Bronchial epithelial cell (primary cell): ENCODE data around the gene COL6A3. TPM values are rescaled to one million over a fixed set of nuclear protein-coding genes. Genes with fewer than 3 reads are reported as not detected.

Source experiments
- DNase-seq: peaks from one replicate; pipeline ENCODE4 v3.0.0-alpha.2; 2010; ENCODE audit warnings: low read depth
- FAIRE-seq: peaks from 2 replicates; lab custom pipeline; 2011; peaks lifted over from hg19 to GRCh38; lab: Jason Lieb, UNC
- H3K27me3 ChIP-seq: 2 replicates; pipeline ENCODE4 v1.5.1; 2011; ENCODE audit warnings: low read length; ENCODE audit not compliant: control insufficient read depth, insufficient read depth
- H3K36me3 ChIP-seq: 2 replicates; pipeline ENCODE4 v1.5.1; 2011; ENCODE audit warnings: low read length; ENCODE audit not compliant: control insufficient read depth, insufficient read depth
- H3K4me3 ChIP-seq: 2 replicates; pipeline ENCODE4 v1.5.1; 2011; ENCODE audit warnings: mild to moderate bottlenecking, low read depth, low read length, control low read depth
- CTCF ChIP-seq: IDR thresholded peaks from 2 replicates; pipeline ENCODE4 v1.5.1; 2011; ENCODE audit warnings: mild to moderate bottlenecking, moderate library complexity, low read length, control low read depth, inconsistent platforms; ENCODE audit not compliant: insufficient read depth, severe bottlenecking
- total RNA-seq: library from RNA; depleted of rRNA; stranded (reverse); fragments of >200 nt; gene quantifications from 2 replicates; pipeline ENCODE4 v1.2.1, GENCODE V29; 2014

The COL6A3 gene
- total RNA-seq, 1 donor from 2014 or later: 16.6 TPM

- DNase-seq (no peak), FAIRE-seq (no peak)
- no peak overlapping the region for H3K4me3 ChIP-seq
- H3K27me3 ChIP-seq: no peaks in the 10 kb centered on the region
- TF ChIP-seq CTCF: no peak
- no peaks in the 10 kb centered on the region for H3K36me3 ChIP-seq
Observed at GRCh38 chr2:237309011-237309410, 105.0 kb downstream of the COL6A3 start.

GRCh38 chr2:237307474-237307873 lies 106.5 kb downstream of the COL6A3 start:
- no peaks in the 10 kb centered on the region for H3K36me3 ChIP-seq
- FAIRE-seq (no peak), DNase-seq (no peak)
- H3K27me3 ChIP-seq: no peaks in the 10 kb centered on the region
- TF ChIP-seq CTCF: no peak
- H3K4me3 ChIP-seq: no peak overlapping the region

DNA sequence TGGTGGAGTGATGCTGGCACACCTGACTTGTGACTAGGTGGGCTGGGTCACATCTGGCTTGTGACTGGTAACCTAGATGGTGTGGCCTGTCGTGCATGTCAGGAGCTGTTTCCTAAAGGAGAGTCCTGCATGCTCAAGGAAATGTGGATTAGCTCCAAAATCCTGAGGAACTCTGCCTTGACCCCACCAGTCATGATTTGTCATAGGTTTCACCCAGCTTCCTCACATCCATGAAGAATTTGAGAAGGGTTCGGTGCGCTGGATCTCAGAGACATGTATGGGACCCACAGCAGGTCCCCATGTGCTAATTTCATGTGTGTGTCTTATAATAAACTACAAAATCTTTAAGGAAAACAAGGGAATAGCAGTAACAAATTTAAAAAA lies 107.2 kb downstream of the COL6A3 start:
- TF ChIP-seq CTCF: no peak
- no peak overlapping the region for H3K4me3 ChIP-seq
- H3K27me3 ChIP-seq: no peaks in the 10 kb centered on the region
- H3K36me3 ChIP-seq: no peaks in the 10 kb centered on the region
- FAIRE-seq: peak; percentile 98
- DNase-seq: peak; percentile 55

DNA sequence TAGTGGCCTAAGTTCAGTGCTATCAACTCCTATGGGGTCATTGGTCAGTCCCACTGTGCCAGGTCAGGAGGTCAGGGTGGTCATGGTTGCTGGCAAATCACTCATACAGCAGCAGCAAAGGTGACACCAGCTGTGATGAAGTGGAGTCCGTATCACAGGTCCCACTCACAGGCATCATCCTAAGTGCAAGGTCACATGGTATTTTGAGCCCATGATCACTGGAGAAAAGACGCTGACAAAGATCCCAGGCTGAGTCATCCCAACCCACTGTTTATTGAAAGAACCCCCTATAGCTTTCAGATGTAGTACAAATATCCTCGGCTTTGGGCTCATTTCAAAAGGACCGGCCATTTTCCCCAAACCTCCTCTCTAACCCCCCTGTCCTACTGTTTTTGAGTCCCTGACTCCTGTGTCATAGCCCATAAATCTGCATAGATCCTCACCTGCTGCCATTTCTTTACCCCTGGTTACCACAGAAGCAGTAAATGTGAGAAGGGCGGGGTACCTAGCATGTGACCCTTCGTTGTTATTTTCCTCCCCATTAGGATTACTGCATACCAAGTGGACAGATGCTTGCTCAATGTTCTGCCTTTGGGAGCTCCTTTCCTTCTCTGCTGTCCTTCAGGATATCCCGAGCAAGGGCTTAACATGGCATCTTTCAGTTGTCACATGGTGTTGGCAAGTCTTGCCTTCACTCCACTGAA lies 107.7 kb downstream of the COL6A3 start:
- TF ChIP-seq CTCF: no peak
- DNase-seq: no peak
- Histone ChIP-seq H3K36me3 (no peaks in the 10 kb centered on the region), H3K4me3 (no peak overlapping the region), H3K27me3 (no peaks in the 10 kb centered on the region)
- FAIRE-seq: no peak

GRCh38 chr2:237305579-237305978 lies 108.4 kb downstream of the COL6A3 start:
- Histone ChIP-seq H3K27me3 (no peaks in the 10 kb centered on the region), H3K36me3 (no peaks in the 10 kb centered on the region), H3K4me3 (no peak overlapping the region)
- DNase-seq (no peak), FAIRE-seq (no peak)
- no peak for TF ChIP-seq CTCF
